HG03159 (cell line): ENCODE data around the gene ZNF407.

Source experiments
- ATAC-seq: cut with Tn5 transposase; IDR thresholded peaks from one replicate; pipeline ENCODE4 v1.9.1; 2021; ENCODE audit warnings: mild to moderate bottlenecking, moderate library complexity; ENCODE audit not compliant: unreplicated experiment

The ZNF407 gene

GRCh38 chr18:74819433-74820059, 221.9 kb downstream of the ZNF407 start:
- ATAC-seq, result peak; percentile 93

DNA sequence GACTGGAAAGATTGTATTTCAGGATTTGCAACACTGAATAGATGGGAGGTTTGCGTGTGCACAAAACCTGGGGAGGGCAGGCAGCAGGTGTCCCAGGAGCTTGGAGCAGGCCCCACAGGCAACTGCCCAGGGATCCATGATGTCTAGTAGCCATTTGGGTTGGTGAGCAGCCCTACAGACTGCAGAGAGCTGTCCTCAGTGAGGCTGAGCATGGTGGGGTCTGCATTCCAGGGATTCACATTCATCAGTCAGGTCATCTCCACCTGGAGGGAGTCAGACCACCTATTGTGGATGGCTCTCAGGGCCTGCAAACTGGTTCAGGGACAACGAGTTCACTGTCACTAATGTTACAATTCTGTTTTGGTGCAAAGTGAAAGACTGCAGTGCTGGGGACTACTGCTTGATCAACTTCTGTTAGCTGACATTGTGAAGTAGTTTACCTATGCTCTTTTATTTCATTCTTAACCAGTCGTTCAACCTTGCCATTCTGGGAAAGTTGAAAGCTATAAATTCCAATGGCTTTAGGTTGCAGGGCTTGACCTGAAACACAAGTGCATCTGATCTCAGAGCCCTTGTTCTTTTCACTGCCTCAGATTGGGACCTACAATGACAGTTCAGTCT, 222.6 kb downstream of the ZNF407 start:
- ATAC-seq, result no peak

GRCh38 chr18:74825460-74825859, 227.8 kb downstream of the ZNF407 start:
- no peak for ATAC-seq

- ATAC-seq, result no peak
Observed at GRCh38 chr18:74826572-74826971, 228.9 kb downstream of the ZNF407 start.

DNA sequence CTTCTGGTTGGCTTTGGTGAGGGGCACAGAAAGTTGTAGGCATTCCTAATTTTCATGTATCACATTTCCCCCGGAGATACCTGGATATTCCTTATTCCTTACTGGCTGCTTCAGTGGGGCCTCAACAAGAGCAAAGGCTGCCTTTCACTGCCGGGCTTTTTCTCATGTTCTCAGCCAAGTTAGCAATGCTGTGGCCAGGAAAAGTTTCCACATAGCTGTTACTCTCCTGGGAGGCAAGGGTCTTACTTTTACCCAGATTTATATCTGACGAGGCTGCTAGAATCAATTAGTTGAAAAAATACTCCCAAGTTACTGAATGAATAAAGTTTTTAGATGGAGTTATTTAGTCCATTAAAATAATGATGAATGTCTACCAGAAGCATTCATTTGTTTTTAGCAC, 230.5 kb downstream of the ZNF407 start:
- no peak for ATAC-seq

DNA sequence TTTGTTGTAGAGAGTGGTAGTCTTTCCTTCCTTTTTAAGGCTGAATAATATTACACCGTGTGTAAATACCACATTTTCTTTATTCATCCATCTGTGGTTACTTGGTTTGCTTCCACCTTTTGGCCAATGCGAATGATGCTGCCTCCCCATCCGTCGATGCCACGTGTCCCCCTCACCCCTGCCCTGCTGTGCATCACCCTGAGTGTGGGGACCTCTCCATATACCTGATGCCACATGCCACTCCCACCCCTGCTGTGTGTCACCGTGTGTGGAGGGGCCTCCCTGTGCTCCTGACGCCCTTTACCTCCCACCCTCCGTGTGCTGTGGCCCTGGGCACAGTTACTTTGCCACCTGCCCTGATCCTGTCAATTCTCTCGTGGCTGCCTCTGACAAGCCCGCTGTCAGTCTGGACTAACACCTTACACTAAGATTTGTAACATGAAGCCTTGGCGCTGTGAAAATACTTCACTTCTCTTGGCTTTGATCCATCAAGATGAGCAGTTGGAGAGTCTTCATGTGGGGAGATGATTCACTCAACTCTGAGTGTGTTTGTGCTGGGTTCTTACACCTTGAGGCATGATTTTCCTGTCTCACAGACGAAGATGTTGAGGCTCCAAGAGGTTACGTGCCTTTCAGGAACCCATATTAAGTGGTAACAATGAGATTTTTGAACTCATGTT, 234.0 kb downstream of the ZNF407 start:
- no peak for ATAC-seq

DNA sequence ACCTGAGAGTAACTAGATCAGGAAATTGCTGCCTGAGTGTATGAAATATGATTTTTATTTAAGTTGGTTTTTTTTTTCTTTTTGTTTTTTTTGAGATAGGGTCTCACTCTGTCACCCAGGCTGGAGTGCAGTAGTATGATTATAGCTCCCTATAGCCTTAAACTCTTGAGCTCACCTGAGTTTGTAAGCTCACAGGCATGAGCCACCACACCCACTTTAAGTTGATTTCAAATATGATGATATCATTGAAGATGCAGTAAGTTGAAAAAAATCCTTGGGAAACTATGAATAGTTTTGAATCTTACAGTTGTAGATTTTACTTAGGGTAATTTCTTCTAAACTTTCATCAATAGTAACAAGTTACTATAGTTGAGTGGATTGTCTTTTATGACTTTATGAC, 234.7 kb downstream of the ZNF407 start:
- ATAC-seq, result no peak

GRCh38 chr18:74832999-74833398, 235.3 kb downstream of the ZNF407 start:
- no peak for ATAC-seq

DNA sequence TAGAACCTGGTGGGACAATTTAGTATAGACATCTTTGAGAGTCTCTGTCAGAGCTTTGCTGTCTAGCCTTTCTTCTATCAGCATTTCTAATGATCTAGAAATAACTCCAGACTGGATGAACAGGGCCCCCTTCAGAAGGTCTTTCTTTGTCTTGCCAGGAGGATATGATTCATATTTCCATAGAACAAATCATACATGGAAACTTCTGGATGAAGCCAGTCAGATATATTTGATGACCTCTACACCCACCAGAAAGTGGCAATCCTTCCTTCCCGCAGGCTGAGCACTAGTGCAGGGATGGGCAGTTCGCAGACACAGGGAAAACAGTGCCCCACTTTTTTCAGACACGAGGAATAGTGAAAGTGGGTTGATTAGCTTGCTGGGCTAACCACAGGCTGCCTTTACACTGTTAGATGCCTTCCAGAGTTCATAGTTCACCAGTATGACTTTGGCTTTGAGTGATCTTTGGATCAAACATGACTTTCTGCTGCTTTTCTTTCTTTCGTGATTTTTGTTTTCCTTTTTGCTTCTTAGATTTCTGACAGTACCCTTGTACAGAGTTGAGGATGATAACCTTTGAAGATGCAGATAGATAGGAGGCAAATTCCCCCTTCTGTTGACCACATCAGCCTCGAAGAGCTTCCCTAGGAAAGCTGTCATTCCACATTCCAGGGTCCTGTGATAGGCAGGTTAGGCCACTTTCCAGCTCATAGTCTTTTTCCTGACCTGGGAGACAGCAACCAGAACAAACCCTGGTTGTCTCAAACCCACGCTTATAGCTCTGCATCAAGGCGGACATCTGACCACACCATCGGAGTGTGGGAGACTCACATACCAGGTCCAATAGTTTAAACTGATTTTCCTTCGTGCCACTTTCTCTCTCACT, 237.0 kb downstream of the ZNF407 start:
- no peak for ATAC-seq

- ATAC-seq, result no peak
Observed at GRCh38 chr18:74836296-74837139, 238.8 kb downstream of the ZNF407 start.

DNA sequence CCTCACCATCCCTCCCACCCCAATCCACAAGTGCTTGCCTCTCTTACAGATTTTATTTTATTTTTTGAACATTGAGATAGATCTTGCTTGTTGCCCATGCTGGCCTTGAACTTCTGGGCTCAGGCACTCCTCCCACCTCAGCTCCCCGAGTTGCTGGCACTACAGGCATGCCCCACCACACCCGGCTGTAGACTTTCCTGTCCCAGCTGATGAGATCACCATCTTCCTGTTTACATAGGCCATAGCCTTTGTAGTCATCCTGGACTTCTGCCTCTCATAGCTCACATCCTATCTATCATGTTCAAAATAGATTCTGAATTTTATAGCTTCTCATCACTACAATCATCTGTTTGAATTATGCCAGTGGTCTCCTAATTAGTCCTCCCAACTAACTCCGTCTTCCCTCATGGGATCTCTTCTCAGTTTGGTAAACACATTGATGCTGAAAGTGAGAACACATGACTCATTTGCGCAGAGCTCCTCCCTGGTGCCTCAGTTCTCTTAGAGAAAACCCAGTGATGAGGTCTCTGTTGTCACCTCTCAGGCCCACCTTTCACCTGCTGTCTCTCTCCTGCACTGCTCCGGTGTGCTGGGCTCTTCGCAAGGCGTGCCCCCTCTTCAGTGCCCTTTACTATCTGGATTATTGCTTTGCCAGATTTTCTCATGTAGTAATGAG, 243.0 kb downstream of the ZNF407 start:
- ATAC-seq, result no peak

DNA sequence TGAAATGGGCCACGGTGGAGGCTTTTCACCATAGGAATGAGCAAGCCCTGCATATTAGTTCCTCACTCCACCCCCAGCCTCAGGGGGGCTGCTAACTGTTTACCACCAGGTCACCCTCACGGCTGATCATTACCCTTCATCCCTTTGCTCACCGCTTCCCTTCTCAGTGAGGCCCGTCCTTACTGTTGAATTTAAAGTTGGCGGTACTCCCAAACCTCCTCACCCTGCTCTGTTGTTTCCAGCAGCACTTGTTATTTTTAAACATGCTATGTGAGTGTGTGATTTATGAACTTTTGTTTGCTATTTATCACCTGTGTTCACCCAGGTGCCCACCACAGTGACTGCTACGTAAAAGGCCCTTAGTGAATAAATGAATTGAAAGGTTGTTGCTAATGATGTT, 243.6 kb downstream of the ZNF407 start:
- no peak for ATAC-seq

DNA sequence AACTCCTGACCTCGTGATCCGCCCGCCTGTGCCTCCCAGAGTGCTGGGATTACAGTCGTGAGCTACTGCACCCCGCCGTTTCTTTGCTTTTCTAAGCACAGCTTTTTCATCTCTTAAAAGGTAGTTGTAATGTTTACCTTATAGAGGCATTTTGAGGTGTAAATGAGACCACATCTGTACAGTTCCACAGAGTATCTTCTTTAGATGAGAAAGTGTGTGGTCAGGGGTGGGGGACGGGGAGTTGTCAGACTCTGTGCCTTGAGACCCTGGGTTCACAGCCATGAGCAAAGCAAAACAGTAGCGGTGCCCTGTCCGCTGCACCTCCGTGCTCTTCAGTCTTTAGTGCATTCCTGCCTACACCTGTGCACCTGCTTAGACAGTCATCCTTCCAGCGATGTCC, 251.6 kb downstream of the ZNF407 start:
- ATAC-seq, result no peak

DNA sequence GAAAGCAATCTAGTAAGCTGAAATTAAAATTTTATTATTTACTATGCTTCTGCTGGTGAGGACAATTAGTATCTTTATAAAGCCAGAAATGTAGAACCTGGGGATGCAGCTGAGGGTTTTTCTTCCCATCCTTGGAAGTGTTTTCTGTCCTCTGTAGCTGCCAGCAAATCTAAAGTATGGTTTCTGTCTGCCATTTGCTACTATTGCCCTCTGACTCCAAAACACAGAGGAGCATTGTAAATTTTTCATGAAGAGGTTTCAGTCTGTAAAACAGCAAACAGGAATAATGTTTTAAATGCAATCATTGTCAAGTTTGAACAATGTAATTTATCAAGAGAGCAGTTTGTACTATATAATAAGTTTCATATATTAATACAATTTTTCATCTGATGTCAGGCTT, 258.8 kb downstream of the ZNF407 start:
- no peak for ATAC-seq

DNA sequence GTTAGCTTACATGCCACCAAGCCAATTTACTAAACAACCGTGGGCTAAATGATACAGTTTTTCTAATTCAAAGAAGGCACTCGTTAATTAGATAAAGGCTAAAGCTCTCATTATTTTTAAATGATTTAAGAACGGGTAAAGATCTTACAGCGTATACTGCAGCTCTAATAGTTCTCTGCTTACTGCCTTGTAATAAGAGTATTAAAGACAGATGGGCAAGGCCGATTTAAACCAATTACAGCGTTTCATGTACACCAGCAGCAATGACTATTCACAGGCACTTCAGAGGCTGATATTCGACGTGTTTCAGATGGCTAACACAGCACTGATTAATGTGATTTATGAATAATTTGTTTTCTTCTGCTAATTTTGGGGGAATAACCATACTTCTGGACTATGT, 259.3 kb downstream of the ZNF407 start:
- ATAC-seq, result no peak

- ATAC-seq, result no peak
Observed at GRCh38 chr18:74857901-74858300, 260.2 kb downstream of the ZNF407 start.

GRCh38 chr18:74861154-74861553, 263.5 kb downstream of the ZNF407 start:
- ATAC-seq, result no peak

DNA sequence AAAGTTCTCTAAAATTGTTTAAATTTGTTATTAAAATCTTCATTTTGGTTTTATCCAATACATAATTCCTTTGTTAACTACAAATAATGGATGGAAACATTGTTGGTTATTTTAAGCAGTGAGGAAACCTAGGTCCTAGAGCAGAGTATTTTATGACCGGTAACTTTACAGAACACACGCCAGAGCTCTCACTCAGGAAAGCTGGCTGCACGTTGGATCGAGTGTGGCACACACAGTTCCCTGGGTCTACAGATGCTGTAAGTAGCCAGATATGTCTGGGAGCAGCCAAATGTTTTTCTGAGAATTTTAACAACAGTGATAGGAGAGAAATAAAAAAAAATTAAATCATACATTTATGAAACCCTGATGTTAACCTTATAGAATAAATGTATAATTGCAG, 264.4 kb downstream of the ZNF407 start:
- no peak for ATAC-seq

DNA sequence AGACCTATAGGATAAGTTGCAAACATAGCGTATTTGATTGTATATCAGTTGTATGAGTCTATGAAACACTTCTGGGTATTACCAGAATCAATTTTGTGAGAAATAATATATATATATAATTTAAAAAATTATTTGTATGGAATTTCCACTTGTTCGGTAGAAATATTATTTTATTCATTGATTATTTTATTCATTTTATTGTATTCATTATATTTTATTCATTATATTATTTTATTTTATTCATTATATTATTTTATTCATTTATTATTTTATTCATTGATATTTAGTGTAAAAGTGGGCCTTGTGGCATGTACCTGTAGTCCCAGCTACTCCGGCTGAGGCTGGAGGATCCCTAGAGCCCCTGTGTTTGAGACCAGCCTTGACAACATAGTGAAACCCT, 268.9 kb downstream of the ZNF407 start:
- no peak for ATAC-seq

GRCh38 chr18:74868461-74868860, 270.8 kb downstream of the ZNF407 start:
- ATAC-seq, result no peak
